ENCODE results near the gene UBE3A. TPM values are rescaled to one million over a fixed set of nuclear protein-coding genes. Genes with fewer than 3 reads are reported as not detected.

The UBE3A gene
- total RNA-seq, result 122 TPM
- long read RNA-seq, full-length matches to known transcripts, result 223 of 278 reads
- long read RNA-seq, partial matches to known transcripts, result 13 of 278 reads
- long read RNA-seq, other reads (novel, unspliced or antisense), result 42 of 278 reads

GRCh38 chr15:25438601-25439368 is at the start of gene UBE3A:
UBE3A (minus strand) TSS chr15:25439024; CDS start chr15:25409107, 29,917 bp downstream.
- peak; percentile 92 for DNase-seq

GRCh38 chr15:25487226-25487884 is 48.5 kb upstream of the UBE3A start:
- no peak for DNase-seq
- intact Hi-C loops (cut with micrococcal nuclease), result no loop called here

More at GRCh38 chr15:25438601-25439368, at the start of gene UBE3A:
- no peaks in the 10 kb centered on the region for H3K9me3 ChIP-seq (replicated peaks)
- peaks cover 57% of the 10 kb centered on the region for H3K4me1 ChIP-seq
- intact Hi-C loops (cut with micrococcal nuclease), result no loop called here
- peak within 1 kb of the TSS; percentile 95 for H3K4me3 ChIP-seq
- H3K36me3 ChIP-seq, result no peaks in the 10 kb centered on the region
- peak within 1 kb of the TSS; percentile 99 for H3K27ac ChIP-seq (replicated peaks)
- no peaks in the 10 kb centered on the region for H3K27me3 ChIP-seq (ENCODE audit: low read depth)
- TF ChIP-seq CTCF (IDR thresholded peaks at IDR 0.05; ENCODE audit: borderline replicate concordance), result peak; percentile 42

DNA sequence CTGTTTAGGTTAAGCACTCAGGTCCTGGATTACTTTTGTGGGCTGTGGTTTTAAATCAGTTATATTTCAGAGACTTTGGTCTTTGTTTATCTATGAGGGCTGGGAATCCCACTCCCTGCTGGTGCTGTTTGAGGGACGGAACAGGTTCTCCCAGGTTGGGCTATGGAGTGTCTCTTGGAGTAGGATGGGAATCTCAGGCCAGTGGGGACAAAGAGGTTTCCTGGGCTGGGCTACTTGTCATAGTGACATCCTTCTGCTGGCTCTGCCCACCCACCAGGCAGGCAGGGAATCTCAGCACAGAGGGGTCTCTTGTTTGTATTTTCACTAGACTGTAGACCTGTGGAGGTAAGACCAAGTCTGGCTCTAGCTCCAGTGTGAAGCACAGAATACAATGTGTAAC is 47.2 kb upstream of the UBE3A start:
- H3K36me3 ChIP-seq, result peaks cover 2% of the 10 kb centered on the region
- no peaks in the 10 kb centered on the region for H3K4me1 ChIP-seq
- no peak overlapping the region for H3K4me3 ChIP-seq
- intact Hi-C loops (cut with micrococcal nuclease), result no loop called here
- no peaks in the 10 kb centered on the region for H3K27me3 ChIP-seq (ENCODE audit: low read depth)
- no peak overlapping the region for H3K27ac ChIP-seq (replicated peaks)
- no peak for TF ChIP-seq CTCF (IDR thresholded peaks at IDR 0.05; ENCODE audit: borderline replicate concordance)
- DNase-seq, result no peak
- H3K9me3 ChIP-seq (replicated peaks), result peaks cover 30% of the 10 kb centered on the region

More at GRCh38 chr15:25487226-25487884, 48.5 kb upstream of the UBE3A start:
- Histone ChIP-seq H3K36me3 (peaks cover 2% of the 10 kb centered on the region), H3K4me1 (no peaks in the 10 kb centered on the region), H3K27me3 (ENCODE audit: low read depth) (no peaks in the 10 kb centered on the region), H3K27ac (replicated peaks) (no peak overlapping the region), H3K4me3 (no peak overlapping the region), H3K9me3 (replicated peaks) (peaks cover 44% of the 10 kb centered on the region)
- TF ChIP-seq CTCF (IDR thresholded peaks at IDR 0.05; ENCODE audit: borderline replicate concordance), result no peak

DNA sequence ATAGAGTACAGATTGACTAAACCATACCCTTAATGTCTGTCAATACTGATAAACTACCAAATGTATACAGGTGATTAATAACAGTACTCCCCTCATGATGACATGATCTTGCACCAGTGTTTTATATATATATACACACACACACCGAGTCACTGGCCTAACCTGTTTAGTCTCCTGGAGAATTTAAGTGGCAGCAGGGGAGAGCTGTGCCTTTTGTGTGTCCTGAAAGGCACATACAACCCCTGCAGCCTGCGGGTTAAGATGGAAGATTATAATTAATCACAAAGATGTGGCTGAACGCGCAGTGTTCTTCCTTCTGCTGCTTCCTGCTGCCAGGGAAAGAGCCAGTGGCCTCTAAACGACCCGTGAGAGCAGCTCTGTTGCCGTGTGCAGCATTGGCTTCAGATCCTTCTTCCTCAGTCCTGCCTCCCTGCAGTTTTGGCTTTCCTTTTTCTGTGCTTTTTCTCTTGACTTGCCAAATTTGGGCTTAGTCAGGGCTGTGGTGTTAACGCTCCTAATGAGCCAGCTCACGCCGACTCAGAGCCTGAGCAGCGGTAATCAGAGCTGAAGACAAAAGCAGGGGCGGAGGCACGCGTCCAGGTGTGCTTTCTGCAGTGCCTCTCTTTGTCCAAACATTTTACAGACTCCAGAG is 42.5 kb upstream of the UBE3A start:
- no peaks in the 10 kb centered on the region for H3K4me1 ChIP-seq
- no peak for TF ChIP-seq CTCF (IDR thresholded peaks at IDR 0.05; ENCODE audit: borderline replicate concordance)

GRCh38 chr15:25478313-25478712 is 39.5 kb upstream of the UBE3A start:
- no peaks in the 10 kb centered on the region for H3K36me3 ChIP-seq
- no peaks in the 10 kb centered on the region for H3K4me1 ChIP-seq
- no peak for TF ChIP-seq CTCF (IDR thresholded peaks at IDR 0.05; ENCODE audit: borderline replicate concordance)
- no peaks in the 10 kb centered on the region for H3K27me3 ChIP-seq (ENCODE audit: low read depth)
- H3K4me3 ChIP-seq, result no peak overlapping the region
- H3K9me3 ChIP-seq (replicated peaks), result no peaks in the 10 kb centered on the region
- H3K27ac ChIP-seq (replicated peaks), result no peak overlapping the region
- intact Hi-C loops (cut with micrococcal nuclease), result no loop called here
- DNase-seq, result no peak

More for the DNA sequence above, 42.5 kb upstream of the UBE3A start:
- no peak for DNase-seq
- H3K4me3 ChIP-seq, result no peak overlapping the region
- H3K36me3 ChIP-seq, result no peaks in the 10 kb centered on the region
- no peaks in the 10 kb centered on the region for H3K9me3 ChIP-seq (replicated peaks)
- intact Hi-C loops (cut with micrococcal nuclease), result no loop called here
- no peaks in the 10 kb centered on the region for H3K27me3 ChIP-seq (ENCODE audit: low read depth)
- H3K27ac ChIP-seq (replicated peaks), result no peak overlapping the region
